Gastroesophageal sphincter (tissue), 4 donors: Measurements from ENCODE around the gene WIPF1. TPM values are rescaled to one million over a fixed set of nuclear protein-coding genes. Genes with fewer than 3 reads are reported as not detected.

Experiments used
- ATAC-seq: fragments of 150-250 bp; one replicate; pipeline ENCODE4 v1.9.1; 2016; ENCODE audit warnings: mild to moderate bottlenecking, moderate library complexity
- H3K27ac ChIP-seq, 4 donors: fragments of 200-600 bp; sonication (generic) in 3 of 4; 1 replicate in 3 of 4; 2 replicates in 1 of 4; pipeline ENCODE4 v1.5.1; 2016 to 2019
- H3K27me3 ChIP-seq: fragments of 200-600 bp; sonication (generic); one replicate; pipeline ENCODE4 v1.5.1; 2019
- H3K36me3 ChIP-seq, 2 donors: fragments of 200-600 bp; sonication (generic); one replicate each; pipeline ENCODE4 v1.5.1; 2019; ENCODE audit warnings: control low read depth in 1 of 2
- H3K4me1 ChIP-seq, 3 donors: fragments of 200-600 bp; sonication (generic); 1 replicate in 2 of 3; 2 replicates in 1 of 3; pipeline ENCODE4 v1.5.1; 2016 to 2019; ENCODE audit warnings: control low read depth in 2 of 3
- H3K4me3 ChIP-seq, 2 donors: fragments of 200-600 bp; sonication (generic); one replicate each; pipeline ENCODE4 v1.5.1; 2019; ENCODE audit warnings: mild to moderate bottlenecking in 1 of 2, moderate library complexity in 1 of 2
- H3K9me3 ChIP-seq, 3 donors: fragments of 200-600 bp; sonication (generic); one replicate each; pipeline ENCODE4 v1.5.1; 2017 to 2019; ENCODE audit warnings: control low read depth in 2 of 3
- CTCF ChIP-seq, 4 experiments: fragments of 200-600 bp in 2 of 4; fragments of 450-650 bp in 2 of 4; sonication (generic) in 1 of 4; IDR thresholded peaks; one replicate each; pipeline ENCODE4 v1.5.1; 2017 to 2019; ENCODE audit warnings: antibody characterized with exemption in 4 of 4, mild to moderate bottlenecking in 2 of 4, moderate library complexity in 2 of 4
- EP300 ChIP-seq: sonication (generic); formaldehyde crosslinking; IDR thresholded peaks from one replicate; pipeline ENCODE4 v1.6.1; 2017; ENCODE audit warnings: antibody characterized with exemption, mild to moderate bottlenecking
- POLR2A ChIP-seq, 2 donors: fragments of 450-650 bp; IDR thresholded peaks; one replicate each; pipeline ENCODE4 v1.6.1; 2017; ENCODE audit warnings: antibody characterized with exemption in 2 of 2, mild to moderate bottlenecking in 2 of 2, moderate library complexity in 1 of 2
- POLR2AphosphoS5 ChIP-seq: sonication (generic); formaldehyde crosslinking; IDR thresholded peaks from one replicate; pipeline ENCODE4 v1.6.1; 2017; ENCODE audit warnings: antibody characterized with exemption
- WGBS, 2 donors: methylation state at CpG; one replicate each; pipeline ENCODE4 v1.1.5; 2018; ENCODE audit warnings: low coverage in 1 of 2; 5-methylcytosine and 5-hydroxymethylcytosine counted together
- total RNA-seq, 4 donors: library from RNA; depleted of rRNA; stranded (reverse); fragments of >200 nt; gene quantifications; one replicate each; pipeline ENCODE4 v1.1.0, GENCODE V29; 2016

Gene WIPF1
- total RNA-seq, 4 donors from 2014 or later = 32.2 to 50.4 (median 44.2) TPM

GRCh38 chr2:174580951-174581350 is 16.7 kb downstream of the WIPF1 start:
- Histone ChIP-seq H3K4me3 (no peak overlapping the region), H3K36me3 (peaks cover 0 to 79% of the 10 kb centered on the region in 2 donors), H3K4me1 (peaks cover 0 to 36% (median 0%) of the 10 kb centered on the region in 3 donors), H3K9me3 (no peaks in the 10 kb centered on the region), H3K27me3 (no peaks in the 10 kb centered on the region), H3K27ac (peak overlapping the region in 1 of 4 donors; percentile 14)
- no peak for ATAC-seq
- WGBS, 2 donors = 80 to 93% methylated on average over 2 of the region's 2 CpGs
- TF ChIP-seq POLR2AphosphoS5 (no peak), POLR2A (IDR thresholded peaks at IDR 0.05) (no peak), CTCF (IDR thresholded peaks at IDR 0.05) (no peak), EP300 (no peak)

- peaks cover 0 to 54% (median 0%) of the 10 kb centered on the region in 3 donors for H3K4me1 ChIP-seq
- no peak for TF ChIP-seq POLR2A (IDR thresholded peaks at IDR 0.05)
- TF ChIP-seq POLR2AphosphoS5 = no peak
- peak in 3 of 4 experiments; percentile 27 to 58 (median 28) for TF ChIP-seq CTCF (IDR thresholded peaks at IDR 0.05)
- TF ChIP-seq EP300 = no peak
- peaks cover 0 to 66% of the 10 kb centered on the region in 2 donors for H3K36me3 ChIP-seq
- no peaks in the 10 kb centered on the region for H3K9me3 ChIP-seq
- no peaks in the 10 kb centered on the region for H3K27me3 ChIP-seq
- no peak overlapping the region for H3K4me3 ChIP-seq
- H3K27ac ChIP-seq = no peak overlapping the region
- ATAC-seq = no peak
These were observed 19.5 kb downstream of the WIPF1 start for GRCh38 chr2:174577967-174578589.

DNA sequence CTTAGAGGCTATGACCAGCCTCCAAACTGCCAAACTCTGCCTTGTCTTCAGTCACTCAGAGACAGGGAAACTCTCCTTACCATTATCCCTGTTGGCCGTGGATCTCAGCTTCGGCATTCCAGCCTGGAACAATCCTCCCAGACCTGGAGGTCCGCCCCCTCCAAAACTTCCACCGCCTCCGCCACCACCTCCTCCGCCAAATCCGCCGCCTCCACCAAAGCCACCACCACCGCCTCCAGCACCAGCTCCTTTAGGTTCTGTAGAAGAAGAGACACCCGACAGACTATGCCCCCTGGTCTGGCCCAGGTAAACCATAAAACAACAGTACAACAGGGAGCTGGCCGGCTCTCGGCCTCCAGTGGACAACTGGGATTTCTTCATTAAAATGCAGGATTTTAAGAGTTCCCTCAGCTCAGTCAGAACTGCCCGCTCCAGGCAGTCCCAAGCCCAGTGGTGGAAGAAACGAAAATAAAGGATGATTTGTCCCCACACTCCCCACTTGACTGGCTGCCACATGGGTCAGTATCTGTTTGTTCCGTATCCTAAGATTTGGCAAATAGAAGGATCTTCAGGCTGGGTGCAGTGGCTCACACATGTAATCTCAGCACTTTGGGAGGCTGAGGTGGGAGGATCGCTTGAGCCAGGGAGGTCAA is 22.4 kb downstream of the WIPF1 start:
- 85 to 89% methylated on average over 6 to 10 of the region's 16 CpGs for WGBS, 2 donors
- ATAC-seq = no peak
- Histone ChIP-seq H3K9me3 (no peaks in the 10 kb centered on the region), H3K4me3 (no peak overlapping the region), H3K27me3 (no peaks in the 10 kb centered on the region), H3K4me1 (peaks cover 0 to 35% (median 0%) of the 10 kb centered on the region in 3 donors), H3K36me3 (peaks cover 0 to 69% of the 10 kb centered on the region in 2 donors), H3K27ac (peak overlapping the region in 3 of 4 donors; percentile 11 to 46 (median 42))
- no peak for TF ChIP-seq CTCF (IDR thresholded peaks at IDR 0.05)
- TF ChIP-seq POLR2AphosphoS5 = no peak
- TF ChIP-seq POLR2A (IDR thresholded peaks at IDR 0.05) = no peak
- no peak for TF ChIP-seq EP300

DNA sequence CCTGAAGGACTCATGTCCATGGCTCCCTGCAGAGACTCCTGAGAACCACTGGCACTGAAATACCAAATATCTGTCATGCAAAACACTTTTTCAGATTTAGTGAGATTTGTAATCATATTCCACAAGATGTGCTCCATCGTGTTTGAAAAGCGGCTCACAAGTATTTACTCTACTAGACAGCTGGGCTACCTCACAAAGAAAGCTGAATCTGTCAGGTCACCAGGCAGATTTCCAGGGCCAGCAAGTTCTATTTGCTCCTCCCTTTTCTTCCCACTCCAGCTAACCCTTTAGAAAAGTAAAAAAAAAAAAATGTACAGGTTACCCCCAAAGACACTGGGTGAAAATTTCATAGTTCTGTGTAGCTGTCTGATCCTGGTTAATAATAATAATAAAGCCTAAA is 22.9 kb downstream of the WIPF1 start:
- H3K27ac ChIP-seq = peak overlapping the region in 2 of 4 donors; percentile 11 to 42
- no peak for TF ChIP-seq EP300
- TF ChIP-seq POLR2A (IDR thresholded peaks at IDR 0.05) = no peak
- TF ChIP-seq CTCF (IDR thresholded peaks at IDR 0.05) = no peak
- no peak for TF ChIP-seq POLR2AphosphoS5
- H3K27me3 ChIP-seq = no peaks in the 10 kb centered on the region
- no peak for ATAC-seq
- H3K4me3 ChIP-seq = no peak overlapping the region
- WGBS, 2 donors = 4 to 29% methylated on average over 2 of the region's 2 CpGs
- H3K36me3 ChIP-seq = peaks cover 0 to 67% of the 10 kb centered on the region in 2 donors
- peaks cover 0 to 30% (median 0%) of the 10 kb centered on the region in 3 donors for H3K4me1 ChIP-seq
- no peaks in the 10 kb centered on the region for H3K9me3 ChIP-seq
